ENCODE data around the gene ANO3.
"Not testable (repeated sequence)": the region's sequence is repeated elsewhere in the genome, so short reads cannot be mapped to it uniquely, and the experiment has no call there.

The ANO3 gene

GRCh38 chr11:26632691-26633159, 300.8 kb downstream of the ANO3 start:
- no peaks in the 10 kb centered on the region for H3K79me2 ChIP-seq (ENCODE audit: control insufficient read depth, insufficient read depth, low read length)
- H2AK5ac ChIP-seq (ENCODE audit: low read length), result no peak overlapping the region
- H2BK15ac ChIP-seq (replicated peaks; ENCODE audit: low read depth), result no peak overlapping the region
- no peak overlapping the region for H3K4me3 ChIP-seq (ENCODE audit: low read length)
- no peak overlapping the region for H3K27ac ChIP-seq (ENCODE audit: low read depth, low read length)
- H3K36me3 ChIP-seq (ENCODE audit: control insufficient read depth, insufficient read depth, low read length), result no peaks in the 10 kb centered on the region
- no peaks in the 10 kb centered on the region for H3K4me1 ChIP-seq (ENCODE audit: control insufficient read depth, low read depth, low read length)
- no peak overlapping the region for H3K56ac ChIP-seq (ENCODE audit: low read length)
- H3K27me3 ChIP-seq (ENCODE audit: insufficient read depth, low read length, poor library complexity), result no peaks in the 10 kb centered on the region
- no peak overlapping the region for H4K5ac ChIP-seq (ENCODE audit: low read length)
- H3K79me1 ChIP-seq (ENCODE audit: low read length), result no peaks in the 10 kb centered on the region
- no peak overlapping the region for H4K8ac ChIP-seq (ENCODE audit: low read depth, low read length)
- no peak overlapping the region for H3K9ac ChIP-seq (ENCODE audit: low read length)
- H2BK120ac ChIP-seq (ENCODE audit: low read depth, low read length), result no peak overlapping the region
- no peak overlapping the region for H3K18ac ChIP-seq (ENCODE audit: low read length)
- H2BK5ac ChIP-seq (ENCODE audit: low read length), result no peak overlapping the region
- H3K4ac ChIP-seq (ENCODE audit: low read depth, low read length), result no peak overlapping the region
- WGBS (ENCODE audit: extremely low coverage, insufficient coverage, low lambda C conversion rate), result no CpG with 5 or more reads among the region's 2 CpGs
- DNase-seq, result no peak
- no peak overlapping the region for H3K23ac ChIP-seq (ENCODE audit: low read length)
- no peak overlapping the region for H3K4me2 ChIP-seq (ENCODE audit: low read length)

- no CpG with 5 or more reads among the region's 10 CpGs for WGBS (ENCODE audit: extremely low coverage, insufficient coverage, low lambda C conversion rate)
Observed at GRCh38 chr11:26643314-26643713, 311.4 kb downstream of the ANO3 start.

GRCh38 chr11:26649884-26650283, 318.0 kb downstream of the ANO3 start:
- Histone ChIP-seq H3K36me3 (ENCODE audit: control insufficient read depth, insufficient read depth, low read length) (no peaks in the 10 kb centered on the region), H3K27me3 (ENCODE audit: insufficient read depth, low read length, poor library complexity) (no peaks in the 10 kb centered on the region), H2BK5ac (ENCODE audit: low read length) (no peak overlapping the region), H3K56ac (ENCODE audit: low read length) (no peak overlapping the region), H3K4me1 (ENCODE audit: control insufficient read depth, low read depth, low read length) (no peaks in the 10 kb centered on the region), H3K9ac (ENCODE audit: low read length) (no peak overlapping the region), H3K4ac (ENCODE audit: low read depth, low read length) (no peak overlapping the region), H3K79me1 (ENCODE audit: low read length) (no peaks in the 10 kb centered on the region), H2BK15ac (replicated peaks; ENCODE audit: low read depth) (no peak overlapping the region), H3K79me2 (ENCODE audit: control insufficient read depth, insufficient read depth, low read length) (no peaks in the 10 kb centered on the region), H3K18ac (ENCODE audit: low read length) (no peak overlapping the region), H3K27ac (ENCODE audit: low read depth, low read length) (no peak overlapping the region), H2BK120ac (ENCODE audit: low read depth, low read length) (no peak overlapping the region), H3K23ac (ENCODE audit: low read length) (no peak overlapping the region), H4K8ac (ENCODE audit: low read depth, low read length) (no peak overlapping the region), H2AK5ac (ENCODE audit: low read length) (no peak overlapping the region), H4K5ac (ENCODE audit: low read length) (no peak overlapping the region), H3K4me3 (ENCODE audit: low read length) (no peak overlapping the region), H3K4me2 (ENCODE audit: low read length) (no peak overlapping the region)
- no CpG with 5 or more reads among the region's 8 CpGs for WGBS (ENCODE audit: extremely low coverage, insufficient coverage, low lambda C conversion rate)
- DNase-seq, result peak; percentile 83

More at GRCh38 chr11:26643314-26643713, 311.4 kb downstream of the ANO3 start:
- not testable (repeated sequence) for H2AK5ac ChIP-seq (ENCODE audit: low read length); H3K4me2 ChIP-seq (ENCODE audit: low read length); H3K36me3 ChIP-seq (ENCODE audit: control insufficient read depth, insufficient read depth, low read length); H4K8ac ChIP-seq (ENCODE audit: low read depth, low read length); H3K27me3 ChIP-seq (ENCODE audit: insufficient read depth, low read length, poor library complexity); H3K4ac ChIP-seq (ENCODE audit: low read depth, low read length); H3K4me1 ChIP-seq (ENCODE audit: control insufficient read depth, low read depth, low read length); H4K5ac ChIP-seq (ENCODE audit: low read length); H3K9ac ChIP-seq (ENCODE audit: low read length); H2BK5ac ChIP-seq (ENCODE audit: low read length); H2BK15ac ChIP-seq (replicated peaks; ENCODE audit: low read depth); H2BK120ac ChIP-seq (ENCODE audit: low read depth, low read length); H3K56ac ChIP-seq (ENCODE audit: low read length); H3K4me3 ChIP-seq (ENCODE audit: low read length); DNase-seq; H3K23ac ChIP-seq (ENCODE audit: low read length); H3K18ac ChIP-seq (ENCODE audit: low read length); H3K79me2 ChIP-seq (ENCODE audit: control insufficient read depth, insufficient read depth, low read length); H3K79me1 ChIP-seq (ENCODE audit: low read length); H3K27ac ChIP-seq (ENCODE audit: low read depth, low read length)

GRCh38 chr11:26651916-26652315, 320.0 kb downstream of the ANO3 start:
- no peak overlapping the region for H3K4me2 ChIP-seq (ENCODE audit: low read length)
- H3K18ac ChIP-seq (ENCODE audit: low read length), result no peak overlapping the region
- no peaks in the 10 kb centered on the region for H3K4me1 ChIP-seq (ENCODE audit: control insufficient read depth, low read depth, low read length)
- H4K5ac ChIP-seq (ENCODE audit: low read length), result no peak overlapping the region
- H3K79me2 ChIP-seq (ENCODE audit: control insufficient read depth, insufficient read depth, low read length), result no peaks in the 10 kb centered on the region
- H2BK15ac ChIP-seq (replicated peaks; ENCODE audit: low read depth), result no peak overlapping the region
- no peak overlapping the region for H3K9ac ChIP-seq (ENCODE audit: low read length)
- no peak overlapping the region for H2BK120ac ChIP-seq (ENCODE audit: low read depth, low read length)
- no peak for DNase-seq
- WGBS (ENCODE audit: extremely low coverage, insufficient coverage, low lambda C conversion rate), result no CpG with 5 or more reads among the region's 6 CpGs
- no peak overlapping the region for H2BK5ac ChIP-seq (ENCODE audit: low read length)
- H2AK5ac ChIP-seq (ENCODE audit: low read length), result no peak overlapping the region
- no peak overlapping the region for H4K8ac ChIP-seq (ENCODE audit: low read depth, low read length)
- no peak overlapping the region for H3K27ac ChIP-seq (ENCODE audit: low read depth, low read length)
- H3K27me3 ChIP-seq (ENCODE audit: insufficient read depth, low read length, poor library complexity), result no peaks in the 10 kb centered on the region
- H3K79me1 ChIP-seq (ENCODE audit: low read length), result no peaks in the 10 kb centered on the region
- H3K23ac ChIP-seq (ENCODE audit: low read length), result no peak overlapping the region
- H3K56ac ChIP-seq (ENCODE audit: low read length), result no peak overlapping the region
- H3K4ac ChIP-seq (ENCODE audit: low read depth, low read length), result no peak overlapping the region
- H3K4me3 ChIP-seq (ENCODE audit: low read length), result no peak overlapping the region
- H3K36me3 ChIP-seq (ENCODE audit: control insufficient read depth, insufficient read depth, low read length), result no peaks in the 10 kb centered on the region

GRCh38 chr11:26655287-26655686, 323.4 kb downstream of the ANO3 start:
- H3K27me3 ChIP-seq (ENCODE audit: insufficient read depth, low read length, poor library complexity), result no peaks in the 10 kb centered on the region
- H3K56ac ChIP-seq (ENCODE audit: low read length), result no peak overlapping the region
- H3K4me2 ChIP-seq (ENCODE audit: low read length), result no peak overlapping the region
- H3K18ac ChIP-seq (ENCODE audit: low read length), result no peak overlapping the region
- no peak overlapping the region for H2AK5ac ChIP-seq (ENCODE audit: low read length)
- H2BK120ac ChIP-seq (ENCODE audit: low read depth, low read length), result no peak overlapping the region
- H4K5ac ChIP-seq (ENCODE audit: low read length), result no peak overlapping the region
- H2BK5ac ChIP-seq (ENCODE audit: low read length), result no peak overlapping the region
- no peak overlapping the region for H3K4ac ChIP-seq (ENCODE audit: low read depth, low read length)
- no peak overlapping the region for H3K9ac ChIP-seq (ENCODE audit: low read length)
- no peak overlapping the region for H3K27ac ChIP-seq (ENCODE audit: low read depth, low read length)
- no peak overlapping the region for H4K8ac ChIP-seq (ENCODE audit: low read depth, low read length)
- WGBS (ENCODE audit: extremely low coverage, insufficient coverage, low lambda C conversion rate), result no CpG with 5 or more reads among the region's 2 CpGs
- H3K79me2 ChIP-seq (ENCODE audit: control insufficient read depth, insufficient read depth, low read length), result no peaks in the 10 kb centered on the region
- H3K23ac ChIP-seq (ENCODE audit: low read length), result no peak overlapping the region
- H3K79me1 ChIP-seq (ENCODE audit: low read length), result no peaks in the 10 kb centered on the region
- no peaks in the 10 kb centered on the region for H3K36me3 ChIP-seq (ENCODE audit: control insufficient read depth, insufficient read depth, low read length)
- DNase-seq, result no peak
- no peak overlapping the region for H2BK15ac ChIP-seq (replicated peaks; ENCODE audit: low read depth)
- no peaks in the 10 kb centered on the region for H3K4me1 ChIP-seq (ENCODE audit: control insufficient read depth, low read depth, low read length)
- no peak overlapping the region for H3K4me3 ChIP-seq (ENCODE audit: low read length)

- Histone ChIP-seq H3K79me1 (ENCODE audit: low read length) (no peaks in the 10 kb centered on the region), H2BK15ac (replicated peaks; ENCODE audit: low read depth) (no peak overlapping the region), H3K27ac (ENCODE audit: low read depth, low read length) (no peak overlapping the region), H3K79me2 (ENCODE audit: control insufficient read depth, insufficient read depth, low read length) (no peaks in the 10 kb centered on the region), H3K27me3 (ENCODE audit: insufficient read depth, low read length, poor library complexity) (no peaks in the 10 kb centered on the region), H3K18ac (ENCODE audit: low read length) (no peak overlapping the region), H3K4me3 (ENCODE audit: low read length) (no peak overlapping the region), H4K8ac (ENCODE audit: low read depth, low read length) (no peak overlapping the region), H2BK5ac (ENCODE audit: low read length) (no peak overlapping the region), H2BK120ac (ENCODE audit: low read depth, low read length) (no peak overlapping the region), H3K36me3 (ENCODE audit: control insufficient read depth, insufficient read depth, low read length) (no peaks in the 10 kb centered on the region), H3K9ac (ENCODE audit: low read length) (no peak overlapping the region), H3K4me1 (ENCODE audit: control insufficient read depth, low read depth, low read length) (no peaks in the 10 kb centered on the region), H2AK5ac (ENCODE audit: low read length) (no peak overlapping the region), H3K56ac (ENCODE audit: low read length) (no peak overlapping the region), H4K5ac (ENCODE audit: low read length) (no peak overlapping the region), H3K4me2 (ENCODE audit: low read length) (no peak overlapping the region), H3K23ac (ENCODE audit: low read length) (no peak overlapping the region), H3K4ac (ENCODE audit: low read depth, low read length) (no peak overlapping the region)
- WGBS (ENCODE audit: extremely low coverage, insufficient coverage, low lambda C conversion rate), result no CpG with 5 or more reads among the region's 1 CpG
- DNase-seq, result no peak
Observed at GRCh38 chr11:26662916-26663315, 331.0 kb downstream of the ANO3 start.
